LoVo (cell line): ENCODE results near the gene ZFAND3.

Experiments used
- DNase-seq: peaks from one replicate; pipeline ENCODE4 v3.0.0-alpha.2; 2016; ENCODE audit warnings: low spot score

The ZFAND3 gene

GRCh38 chr6:37894585-37894984, 75.1 kb downstream of the ZFAND3 start:
- DNase-seq: no peak

- peak; percentile 40 for DNase-seq
Measured at GRCh38 chr6:37897321-37897720, 77.8 kb downstream of the ZFAND3 start.

GRCh38 chr6:37897818-37898515, 78.4 kb downstream of the ZFAND3 start:
- DNase-seq: no peak

GRCh38 chr6:37903351-37904340, 84.1 kb downstream of the ZFAND3 start:
- no peak for DNase-seq

GRCh38 chr6:37904590-37904989, 85.1 kb downstream of the ZFAND3 start:
- no peak for DNase-seq

- DNase-seq: no peak
Measured at GRCh38 chr6:37906121-37906520, 86.6 kb downstream of the ZFAND3 start.

GRCh38 chr6:37910998-37911397, 91.5 kb downstream of the ZFAND3 start:
- DNase-seq: no peak

GRCh38 chr6:37913210-37913609, 93.7 kb downstream of the ZFAND3 start:
- DNase-seq: no peak

GRCh38 chr6:37915463-37915862, 95.9 kb downstream of the ZFAND3 start:
- DNase-seq: no peak

GRCh38 chr6:37916149-37916548, 96.6 kb downstream of the ZFAND3 start:
- no peak for DNase-seq

- no peak for DNase-seq
Measured at GRCh38 chr6:37916675-37917074, 97.1 kb downstream of the ZFAND3 start.

- DNase-seq: no peak
Measured at GRCh38 chr6:37917566-37917965, 98.0 kb downstream of the ZFAND3 start.

GRCh38 chr6:37919417-37920157, 100.1 kb downstream of the ZFAND3 start:
- no peak for DNase-seq

- DNase-seq: no peak
Measured at GRCh38 chr6:37920667-37921066, 101.1 kb downstream of the ZFAND3 start.

- DNase-seq: no peak
Measured at GRCh38 chr6:37922563-37922962, 103.0 kb downstream of the ZFAND3 start.

- DNase-seq: no peak
Measured at GRCh38 chr6:37923514-37923913, 104.0 kb downstream of the ZFAND3 start.

- no peak for DNase-seq
Measured at GRCh38 chr6:37926661-37927060, 107.1 kb downstream of the ZFAND3 start.

- DNase-seq: no peak
Measured at GRCh38 chr6:37928217-37928616, 108.7 kb downstream of the ZFAND3 start.

- no peak for DNase-seq
Measured at GRCh38 chr6:37930288-37930971, 110.9 kb downstream of the ZFAND3 start.

GRCh38 chr6:37931066-37931465, 111.5 kb downstream of the ZFAND3 start:
- DNase-seq: no peak

- DNase-seq: no peak
Measured at GRCh38 chr6:37934276-37934675, 114.7 kb downstream of the ZFAND3 start.

GRCh38 chr6:37936150-37936549, 116.6 kb downstream of the ZFAND3 start:
- no peak for DNase-seq
